GM12891 (cell line): ENCODE data around the gene MGAT3.

ENCODE experiments used
- DNase-seq: peaks from one replicate; pipeline ENCODE4 v3.0.0; 2011; ENCODE audit warnings: low spot score; ENCODE audit not compliant: insufficient read length
- FAIRE-seq: peaks from 2 replicates; lab custom pipeline; 2011; peaks lifted over from hg19 to GRCh38; lab: Jason Lieb, UNC
- PAX5 ChIP-seq: IDR thresholded peaks from 2 replicates; pipeline ENCODE4 v1.6.1; 2011; ENCODE audit warnings: low read length, moderate library complexity, mild to moderate bottlenecking; ENCODE audit not compliant: insufficient read depth, severe bottlenecking
- POLR2A ChIP-seq: IDR thresholded peaks from 2 replicates; pipeline ENCODE4 v1.6.1; 2011; ENCODE audit warnings: low read depth, low read length, control low read depth
- POLR2AphosphoS5 ChIP-seq: IDR thresholded peaks from 2 replicates; pipeline ENCODE4 v1.6.1; 2011; ENCODE audit warnings: low read depth, low read length, control low read depth
- POU2F2 ChIP-seq: IDR thresholded peaks from 2 replicates; pipeline ENCODE4 v1.6.1; 2011; ENCODE audit warnings: low read depth, mild to moderate bottlenecking, control low read depth, low read length, moderate library complexity
- SPI1 ChIP-seq: IDR thresholded peaks from 2 replicates; pipeline ENCODE4 v1.6.1; 2011; ENCODE audit warnings: low read depth, low read length, control low read depth
- TAF1 ChIP-seq: IDR thresholded peaks from 2 replicates; pipeline ENCODE4 v1.6.1; 2011; ENCODE audit warnings: low read depth, low read length, control low read depth

MGAT3 gene

GRCh38 chr22:39446239-39446721, 10.5 kb upstream of the MGAT3 start:
- FAIRE-seq (no peak), DNase-seq (peak; percentile 60)
- TF ChIP-seq TAF1 (0 out of 2 replicates have a peak, but pooled peaks have one; percentile 32), SPI1 (no peak), PAX5 (no peak), POLR2A (peak; percentile 40), POU2F2 (peak; percentile 47; the same call in 1 of the 2 replicates), POLR2AphosphoS5 (no peak)

- FAIRE-seq (peak; percentile 95), DNase-seq (no peak)
- no peak for TF ChIP-seq TAF1
- TF ChIP-seq PAX5: no peak
- TF ChIP-seq SPI1: no peak
- peak; percentile 53; the same call in 1 of the 2 replicates for TF ChIP-seq POU2F2
Observed at GRCh38 chr22:39448205-39449054, 8.4 kb upstream of the MGAT3 start.

DNA sequence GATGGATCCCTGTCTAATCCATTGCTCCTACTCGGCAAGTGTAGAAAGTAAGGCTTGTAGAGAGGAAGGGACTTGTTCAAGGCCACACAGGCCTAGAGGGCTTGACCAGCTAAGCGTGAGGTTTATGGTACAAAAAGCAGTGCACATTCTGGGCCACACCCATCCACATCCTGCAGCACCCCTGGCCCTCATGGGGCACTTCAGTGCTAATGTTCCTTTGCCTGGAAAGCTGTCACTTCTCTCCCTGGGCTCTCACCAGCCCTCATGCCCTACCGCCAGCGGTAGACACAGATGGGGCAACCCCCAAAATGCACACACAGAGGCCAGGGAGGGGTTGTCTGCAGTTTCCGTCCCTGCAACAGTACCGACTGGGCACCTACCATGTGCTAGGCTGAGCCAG, 7.1 kb upstream of the MGAT3 start:
- TF ChIP-seq SPI1 (no peak), PAX5 (no peak), TAF1 (no peak), POLR2A (no peak), POU2F2 (no peak), POLR2AphosphoS5 (no peak)
- FAIRE-seq: peak; percentile 92

GRCh38 chr22:39450258-39450955, 6.4 kb upstream of the MGAT3 start:
- no peak for TF ChIP-seq TAF1
- no peak for TF ChIP-seq SPI1
- TF ChIP-seq POLR2AphosphoS5: no peak
- TF ChIP-seq POU2F2: no peak
- TF ChIP-seq POLR2A: no peak
- TF ChIP-seq PAX5: no peak
- no peak for DNase-seq
- peak; percentile 78 for FAIRE-seq

More for the DNA sequence above, 7.1 kb upstream of the MGAT3 start:
- DNase-seq: no peak

DNA sequence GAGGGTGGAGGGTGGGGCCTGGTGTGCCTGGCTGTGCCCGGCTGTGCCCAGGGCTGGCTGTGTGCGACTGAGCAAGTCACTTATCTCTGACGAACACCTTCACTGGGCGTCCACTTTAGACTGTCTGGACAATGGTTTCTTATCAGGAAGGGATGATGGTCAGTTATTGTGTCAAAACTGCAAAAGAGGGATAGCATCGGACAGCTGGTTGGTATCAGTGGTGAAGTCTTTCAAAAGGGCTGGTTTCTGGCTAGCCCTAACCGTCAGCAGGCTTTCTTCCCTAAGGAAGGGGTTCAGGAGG, 4.1 kb upstream of the MGAT3 start:
- DNase-seq (no peak), FAIRE-seq (peak; percentile 9)
- TF ChIP-seq POU2F2: no peak
- TF ChIP-seq POLR2A: no peak
- no peak for TF ChIP-seq POLR2AphosphoS5
- TF ChIP-seq PAX5: no peak
- TF ChIP-seq TAF1: no peak
- TF ChIP-seq SPI1: no peak

DNA sequence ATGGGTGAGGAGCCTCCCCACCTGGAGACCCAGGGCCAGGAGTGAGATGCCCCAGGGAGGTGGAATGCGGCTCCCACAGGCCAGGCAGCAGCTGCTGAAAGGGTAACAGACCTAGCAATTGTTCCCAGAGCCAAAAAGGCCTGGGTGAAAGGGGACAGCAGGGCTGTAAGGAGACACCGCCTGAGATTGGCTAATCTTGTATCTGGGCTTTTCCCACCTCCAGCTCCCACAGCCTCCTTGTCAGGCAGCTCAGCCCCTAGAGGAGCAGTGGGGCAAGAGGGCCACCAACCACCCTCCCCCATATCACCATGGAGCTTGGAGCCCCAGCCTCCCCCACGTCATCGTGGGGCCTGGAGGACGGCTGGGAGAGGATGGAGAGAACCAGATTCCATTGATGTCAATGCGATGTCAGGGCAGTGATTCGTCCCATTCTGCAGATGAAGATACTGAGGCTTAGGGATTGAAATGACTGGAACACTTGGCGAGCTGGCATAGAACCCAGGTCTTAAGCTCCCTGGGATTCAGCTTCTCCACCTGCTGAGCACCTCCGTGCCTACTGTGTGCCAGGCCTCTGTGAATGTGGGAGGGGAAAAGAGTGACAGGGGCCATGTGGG, 2.9 kb upstream of the MGAT3 start:
- FAIRE-seq (no peak), DNase-seq (no peak)
- TF ChIP-seq POU2F2: no peak
- TF ChIP-seq POLR2AphosphoS5: no peak
- no peak for TF ChIP-seq SPI1
- no peak for TF ChIP-seq TAF1
- no peak for TF ChIP-seq PAX5
- no peak for TF ChIP-seq POLR2A

DNA sequence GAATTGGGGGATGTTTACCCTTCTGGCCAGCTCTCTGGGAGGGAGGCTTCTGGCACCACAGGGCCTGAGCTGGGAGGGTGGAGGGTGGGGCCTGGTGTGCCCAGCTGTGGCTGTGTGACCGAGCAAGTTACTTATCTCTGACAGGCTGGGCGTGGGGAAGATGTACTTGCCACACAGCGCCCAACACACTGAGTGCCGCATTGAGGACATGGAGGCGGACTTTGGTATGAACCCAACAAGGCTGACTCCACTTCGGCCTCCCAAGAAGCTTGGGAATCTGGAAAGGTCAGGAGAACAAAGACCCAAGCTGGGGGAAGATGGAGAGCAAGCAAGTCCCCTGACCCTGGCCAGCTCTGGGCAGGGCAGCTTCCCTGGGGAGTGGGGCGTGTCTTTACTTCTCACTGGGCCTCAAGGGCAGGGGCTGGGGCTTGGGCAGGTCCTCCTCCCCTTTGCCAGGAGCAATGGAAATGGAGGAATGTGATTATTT, 2.4 kb upstream of the MGAT3 start:
- no peak for FAIRE-seq
- no peak for DNase-seq
- TF ChIP-seq POLR2A: no peak
- no peak for TF ChIP-seq TAF1
- TF ChIP-seq POU2F2: no peak
- TF ChIP-seq PAX5: no peak
- no peak for TF ChIP-seq POLR2AphosphoS5
- no peak for TF ChIP-seq SPI1

GRCh38 chr22:39457198-39457555, 365 bp downstream of the MGAT3 start:
- TF ChIP-seq TAF1: no peak
- TF ChIP-seq PAX5: no peak
- no peak for TF ChIP-seq SPI1
- no peak for TF ChIP-seq POLR2AphosphoS5
- TF ChIP-seq POLR2A: no peak
- TF ChIP-seq POU2F2: no peak
- peak; percentile 74 for DNase-seq
- FAIRE-seq: no peak
